ENCODE data around the gene TNC.

The TNC gene

DNA sequence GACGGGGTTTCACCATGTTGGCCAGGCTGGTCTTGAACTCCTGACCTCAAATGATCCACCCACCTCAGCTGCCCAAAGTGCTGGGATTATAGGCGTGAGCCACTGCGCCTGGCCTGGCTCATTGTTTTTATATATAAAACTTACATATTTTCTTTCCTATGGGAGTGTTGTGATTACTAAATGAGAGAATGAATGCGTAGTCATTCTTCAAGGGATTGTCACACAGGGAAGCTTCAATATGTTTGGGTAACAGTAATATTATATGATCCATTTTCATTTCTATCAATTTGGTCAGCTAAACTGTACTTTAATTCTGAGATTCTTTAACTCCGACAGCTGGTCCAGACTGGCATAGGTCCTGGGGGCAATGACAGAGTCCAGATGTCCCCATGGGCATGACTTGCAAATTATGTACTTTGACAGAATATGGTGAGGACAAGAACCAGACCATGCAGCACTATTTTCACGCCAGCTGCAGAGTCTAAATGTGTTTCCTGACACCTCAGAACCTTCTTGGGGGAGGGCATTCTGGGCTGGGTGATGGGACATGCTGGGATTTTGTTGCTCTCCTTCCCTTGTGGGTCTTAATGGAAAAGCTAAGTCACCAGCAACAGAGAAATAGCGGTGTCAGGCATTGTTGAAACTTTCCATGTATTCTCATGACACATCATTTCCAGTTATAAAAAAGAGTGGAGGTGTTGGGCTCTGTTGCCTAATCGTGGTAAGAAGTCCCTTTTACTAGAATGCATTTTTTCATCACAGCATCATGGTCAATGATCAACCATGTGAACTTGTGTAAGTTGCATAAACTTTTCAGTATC is 40.9 kb upstream of the TNC start:
- Histone ChIP-seq H3K9ac (ENCODE audit: insufficient read length, low read depth) (no peak overlapping the region), H3K4me3 (ENCODE audit: insufficient read length, low read depth) (no peak overlapping the region), H3K9me3 (ENCODE audit: insufficient read depth, low read length) (0 out of 2 replicates have a peak, but pooled peaks cover 9% of the 10 kb centered on the region), H3K4me1 (ENCODE audit: insufficient read depth, insufficient read length) (no peaks in the 10 kb centered on the region), H3K36me3 (ENCODE audit: insufficient read depth, insufficient read length, low read length) (no peaks in the 10 kb centered on the region), H3K27me3 (ENCODE audit: insufficient read depth, insufficient read length) (no peaks in the 10 kb centered on the region)
- DNase-seq (ENCODE audit: low read depth, low spot score), result no peak
- TF ChIP-seq YY1 (IDR thresholded peaks at IDR 0.05; ENCODE audit: insufficient read depth, insufficient read length), result no peak
- TF ChIP-seq ZNF274 (IDR thresholded peaks at IDR 0.05; ENCODE audit: low read depth, low read length), result no peak
- no peak for TF ChIP-seq SUZ12 (IDR thresholded peaks at IDR 0.05; ENCODE audit: extremely low read depth, insufficient read depth, insufficient read length)

- Histone ChIP-seq H3K9me3 (ENCODE audit: insufficient read depth, low read length) (no peaks in the 10 kb centered on the region), H3K4me1 (ENCODE audit: insufficient read depth, insufficient read length) (no peaks in the 10 kb centered on the region), H3K9ac (ENCODE audit: insufficient read length, low read depth) (no peak overlapping the region), H3K4me3 (ENCODE audit: insufficient read length, low read depth) (no peak overlapping the region), H3K27me3 (ENCODE audit: insufficient read depth, insufficient read length) (no peaks in the 10 kb centered on the region), H3K36me3 (ENCODE audit: insufficient read depth, insufficient read length, low read length) (no peaks in the 10 kb centered on the region)
- no peak for DNase-seq (ENCODE audit: low read depth, low spot score)
- TF ChIP-seq ZNF274 (IDR thresholded peaks at IDR 0.05; ENCODE audit: low read depth, low read length), result no peak
- TF ChIP-seq YY1 (IDR thresholded peaks at IDR 0.05; ENCODE audit: insufficient read depth, insufficient read length), result no peak
- no peak for TF ChIP-seq SUZ12 (IDR thresholded peaks at IDR 0.05; ENCODE audit: extremely low read depth, insufficient read depth, insufficient read length)
These were observed 39.3 kb upstream of the TNC start for GRCh38 chr9:115157245-115157674.

GRCh38 chr9:115155037-115155436 is 37.1 kb upstream of the TNC start:
- Histone ChIP-seq H3K4me3 (ENCODE audit: insufficient read length, low read depth) (no peak overlapping the region), H3K4me1 (ENCODE audit: insufficient read depth, insufficient read length) (no peaks in the 10 kb centered on the region)
- TF ChIP-seq SUZ12 (IDR thresholded peaks at IDR 0.05; ENCODE audit: extremely low read depth, insufficient read depth, insufficient read length), result no peak
- TF ChIP-seq ZNF274 (IDR thresholded peaks at IDR 0.05; ENCODE audit: low read depth, low read length), result no peak
- TF ChIP-seq YY1 (IDR thresholded peaks at IDR 0.05; ENCODE audit: insufficient read depth, insufficient read length), result no peak

DNA sequence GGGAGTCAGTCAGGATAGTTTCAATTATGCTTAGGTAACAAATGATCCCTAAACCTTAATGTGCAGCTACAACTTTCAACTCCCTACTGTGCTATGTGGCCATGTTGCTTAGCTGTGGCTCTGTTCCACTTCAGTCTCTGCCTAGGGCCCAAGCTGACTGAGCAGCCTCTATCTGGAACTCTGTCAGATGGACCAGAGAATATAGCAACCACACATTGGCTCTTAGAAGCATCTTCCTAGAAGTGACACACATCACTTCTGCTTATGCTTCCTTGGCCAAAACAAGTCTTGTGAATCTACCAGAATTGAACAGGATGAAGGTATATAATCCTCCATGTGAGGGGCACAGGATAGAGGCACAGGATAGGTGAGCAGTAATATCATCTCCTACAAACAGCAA is 36.7 kb upstream of the TNC start:
- Histone ChIP-seq H3K9me3 (ENCODE audit: insufficient read depth, low read length) (no peaks in the 10 kb centered on the region), H3K9ac (ENCODE audit: insufficient read length, low read depth) (no peak overlapping the region), H3K36me3 (ENCODE audit: insufficient read depth, insufficient read length, low read length) (no peaks in the 10 kb centered on the region), H3K4me1 (ENCODE audit: insufficient read depth, insufficient read length) (no peaks in the 10 kb centered on the region), H3K4me3 (ENCODE audit: insufficient read length, low read depth) (no peak overlapping the region), H3K27me3 (ENCODE audit: insufficient read depth, insufficient read length) (no peaks in the 10 kb centered on the region)
- TF ChIP-seq YY1 (IDR thresholded peaks at IDR 0.05; ENCODE audit: insufficient read depth, insufficient read length) (no peak), SUZ12 (IDR thresholded peaks at IDR 0.05; ENCODE audit: extremely low read depth, insufficient read depth, insufficient read length) (no peak), ZNF274 (IDR thresholded peaks at IDR 0.05; ENCODE audit: low read depth, low read length) (no peak)
- DNase-seq (ENCODE audit: low read depth, low spot score), result no peak

More at GRCh38 chr9:115155037-115155436, 37.1 kb upstream of the TNC start:
- no peaks in the 10 kb centered on the region for H3K36me3 ChIP-seq (ENCODE audit: insufficient read depth, insufficient read length, low read length)
- no peaks in the 10 kb centered on the region for H3K9me3 ChIP-seq (ENCODE audit: insufficient read depth, low read length)
- DNase-seq (ENCODE audit: low read depth, low spot score), result no peak
- no peak overlapping the region for H3K9ac ChIP-seq (ENCODE audit: insufficient read length, low read depth)
- no peaks in the 10 kb centered on the region for H3K27me3 ChIP-seq (ENCODE audit: insufficient read depth, insufficient read length)

DNA sequence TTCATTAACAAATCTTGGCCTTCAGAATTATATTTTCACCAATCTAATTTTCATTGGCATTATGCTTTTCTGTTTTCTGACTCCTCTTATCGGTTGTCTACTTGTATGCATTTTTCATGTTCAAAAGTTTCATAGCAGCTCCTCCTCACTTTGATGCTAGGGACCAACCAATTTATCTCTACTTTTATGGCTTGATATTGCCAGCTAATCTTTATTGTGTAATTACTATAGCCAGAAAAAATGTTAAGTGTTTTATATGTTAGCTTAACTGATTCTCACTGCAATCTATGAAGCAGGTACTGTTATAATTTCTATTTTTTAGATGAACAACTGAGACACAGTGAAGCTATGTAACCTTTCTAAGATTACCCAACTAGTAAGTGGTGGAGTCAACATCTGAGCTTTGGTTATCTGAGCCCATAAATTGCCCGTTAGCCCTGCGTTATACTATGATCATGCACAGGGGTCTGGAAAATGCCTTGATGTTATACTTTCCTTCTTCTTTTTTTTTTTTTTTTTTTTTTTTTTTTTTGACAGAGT is 34.4 kb upstream of the TNC start:
- no peak for DNase-seq (ENCODE audit: low read depth, low spot score)
- no peak overlapping the region for H3K9ac ChIP-seq (ENCODE audit: insufficient read length, low read depth)
- no peaks in the 10 kb centered on the region for H3K4me1 ChIP-seq (ENCODE audit: insufficient read depth, insufficient read length)
- H3K36me3 ChIP-seq (ENCODE audit: insufficient read depth, insufficient read length, low read length), result no peaks in the 10 kb centered on the region
- no peaks in the 10 kb centered on the region for H3K27me3 ChIP-seq (ENCODE audit: insufficient read depth, insufficient read length)
- H3K4me3 ChIP-seq (ENCODE audit: insufficient read length, low read depth), result no peak overlapping the region
- TF ChIP-seq YY1 (IDR thresholded peaks at IDR 0.05; ENCODE audit: insufficient read depth, insufficient read length) (no peak), SUZ12 (IDR thresholded peaks at IDR 0.05; ENCODE audit: extremely low read depth, insufficient read depth, insufficient read length) (no peak), ZNF274 (IDR thresholded peaks at IDR 0.05; ENCODE audit: low read depth, low read length) (no peak)
- H3K9me3 ChIP-seq (ENCODE audit: insufficient read depth, low read length), result no peaks in the 10 kb centered on the region

GRCh38 chr9:115148721-115149120 is 30.8 kb upstream of the TNC start:
- Histone ChIP-seq H3K36me3 (ENCODE audit: insufficient read depth, insufficient read length, low read length) (no peaks in the 10 kb centered on the region), H3K4me1 (ENCODE audit: insufficient read depth, insufficient read length) (no peaks in the 10 kb centered on the region), H3K4me3 (ENCODE audit: insufficient read length, low read depth) (no peak overlapping the region), H3K9ac (ENCODE audit: insufficient read length, low read depth) (no peak overlapping the region), H3K27me3 (ENCODE audit: insufficient read depth, insufficient read length) (no peaks in the 10 kb centered on the region), H3K9me3 (ENCODE audit: insufficient read depth, low read length) (no peaks in the 10 kb centered on the region)
- TF ChIP-seq SUZ12 (IDR thresholded peaks at IDR 0.05; ENCODE audit: extremely low read depth, insufficient read depth, insufficient read length) (no peak), ZNF274 (IDR thresholded peaks at IDR 0.05; ENCODE audit: low read depth, low read length) (no peak), YY1 (IDR thresholded peaks at IDR 0.05; ENCODE audit: insufficient read depth, insufficient read length) (no peak)
- no peak for DNase-seq (ENCODE audit: low read depth, low spot score)

DNA sequence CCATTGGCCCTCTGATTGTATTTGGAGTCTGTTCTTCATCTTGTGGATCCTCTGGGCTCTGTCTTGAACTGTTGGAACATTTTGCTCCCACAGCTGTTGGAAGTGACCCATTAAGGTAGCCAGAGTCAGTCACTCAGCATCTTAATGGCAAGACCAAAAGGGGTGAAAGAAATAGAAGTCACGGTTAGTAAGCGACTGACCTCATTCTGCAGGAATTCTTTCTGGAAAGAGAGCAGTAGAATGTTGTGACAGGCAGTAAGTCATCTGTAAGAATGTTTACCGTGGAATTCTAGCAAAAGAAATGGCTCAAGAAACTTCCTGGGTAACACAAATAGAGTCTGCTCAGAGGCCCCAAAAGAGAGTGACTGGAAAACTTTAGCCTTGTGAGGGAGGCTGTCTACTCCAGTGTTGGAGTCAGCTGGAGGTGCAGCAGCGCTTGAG is 28.6 kb upstream of the TNC start:
- Histone ChIP-seq H3K9ac (ENCODE audit: insufficient read length, low read depth) (no peak overlapping the region), H3K9me3 (ENCODE audit: insufficient read depth, low read length) (no peaks in the 10 kb centered on the region), H3K36me3 (ENCODE audit: insufficient read depth, insufficient read length, low read length) (no peaks in the 10 kb centered on the region), H3K4me3 (ENCODE audit: insufficient read length, low read depth) (no peak overlapping the region), H3K27me3 (ENCODE audit: insufficient read depth, insufficient read length) (no peaks in the 10 kb centered on the region), H3K4me1 (ENCODE audit: insufficient read depth, insufficient read length) (no peaks in the 10 kb centered on the region)
- DNase-seq (ENCODE audit: low read depth, low spot score), result peak; percentile 64
- TF ChIP-seq YY1 (IDR thresholded peaks at IDR 0.05; ENCODE audit: insufficient read depth, insufficient read length) (no peak), ZNF274 (IDR thresholded peaks at IDR 0.05; ENCODE audit: low read depth, low read length) (no peak)
